ENCODE measurements around the gene TAAR9. TPM values are rescaled to one million over a fixed set of nuclear protein-coding genes. Genes with fewer than 3 reads are reported as not detected.

TAAR9 gene
- total RNA-seq, 1 donor from 2014 or later: not detected

GRCh38 chr6:132566404-132566803 is 28.3 kb downstream of the TAAR9 start:
- TF ChIP-seq EZH2phosphoT487 (IDR thresholded peaks at IDR 0.05) (no peak), EZH2 (IDR thresholded peaks at IDR 0.05) (no peak)
- TF ChIP-seq, protein P1, sequence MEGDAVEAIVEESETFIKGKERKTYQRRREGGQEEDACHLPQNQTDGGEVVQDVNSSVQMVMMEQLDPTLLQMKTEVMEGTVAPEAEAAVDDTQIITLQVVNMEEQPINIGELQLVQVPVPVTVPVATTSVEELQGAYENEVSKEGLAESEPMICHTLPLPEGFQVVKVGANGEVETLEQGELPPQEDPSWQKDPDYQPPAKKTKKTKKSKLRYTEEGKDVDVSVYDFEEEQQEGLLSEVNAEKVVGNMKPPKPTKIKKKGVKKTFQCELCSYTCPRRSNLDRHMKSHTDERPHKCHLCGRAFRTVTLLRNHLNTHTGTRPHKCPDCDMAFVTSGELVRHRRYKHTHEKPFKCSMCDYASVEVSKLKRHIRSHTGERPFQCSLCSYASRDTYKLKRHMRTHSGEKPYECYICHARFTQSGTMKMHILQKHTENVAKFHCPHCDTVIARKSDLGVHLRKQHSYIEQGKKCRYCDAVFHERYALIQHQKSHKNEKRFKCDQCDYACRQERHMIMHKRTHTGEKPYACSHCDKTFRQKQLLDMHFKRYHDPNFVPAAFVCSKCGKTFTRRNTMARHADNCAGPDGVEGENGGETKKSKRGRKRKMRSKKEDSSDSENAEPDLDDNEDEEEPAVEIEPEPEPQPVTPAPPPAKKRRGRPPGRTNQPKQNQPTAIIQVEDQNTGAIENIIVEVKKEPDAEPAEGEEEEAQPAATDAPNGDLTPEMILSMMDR (IDR thresholded peaks at IDR 0.05): no peak
- H3K9me3 ChIP-seq (ENCODE audit: low read depth): no peaks in the 10 kb centered on the region
- no peak for DNase-seq (ENCODE audit: low spot score)

DNA sequence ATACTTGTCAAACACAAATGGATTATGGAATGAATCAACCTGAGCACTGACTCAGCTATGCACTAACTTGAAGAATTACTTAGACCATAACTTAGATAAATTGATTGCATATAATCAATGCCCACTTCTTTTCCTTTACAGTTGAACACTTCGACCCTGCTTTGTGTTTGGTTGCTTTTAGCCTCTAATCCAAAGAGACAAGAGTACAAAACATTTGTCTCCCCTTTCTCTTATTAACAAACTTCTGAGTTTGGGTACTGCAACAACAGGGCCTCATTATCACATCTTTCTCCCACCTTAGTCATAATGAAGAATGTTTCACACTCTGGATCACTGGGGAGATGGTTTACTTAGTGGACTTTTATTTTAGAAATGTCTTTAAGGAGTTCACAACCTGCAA is 29.5 kb downstream of the TAAR9 start:
- Mint-ChIP-seq H3K4me1 (peaks cover 14% of the 10 kb centered on the region), H3K27ac (no peak overlapping the region), H3K9me3 (no peaks in the 10 kb centered on the region), H3K36me3 (no peaks in the 10 kb centered on the region), H3K4me3 (no peak overlapping the region), H3K27me3 (ENCODE audit: insufficient read depth, low read depth) (no peaks in the 10 kb centered on the region)
- Histone ChIP-seq H3K27ac (no peak overlapping the region), H3K4me2 (peak overlapping the region; percentile 29), H4K20me1 (ENCODE audit: low read depth) (no peaks in the 10 kb centered on the region), H3K36me3 (no peaks in the 10 kb centered on the region), H3K9me3 (ENCODE audit: low read depth) (no peaks in the 10 kb centered on the region), H2AFZ (replicated peaks) (peak overlapping the region; percentile 13), H3K27me3 (no peaks in the 10 kb centered on the region), H3K4me1 (peaks cover 27% of the 10 kb centered on the region), H3K79me2 (ENCODE audit: low read depth) (no peaks in the 10 kb centered on the region), H3K4me3 (no peak overlapping the region), H3K9ac (no peak overlapping the region), H3F3A (ENCODE audit: low read depth) (no peaks in the 10 kb centered on the region)
- DNase-seq (ENCODE audit: low spot score): peak; percentile 23
- TF ChIP-seq EZH2phosphoT487 (IDR thresholded peaks at IDR 0.05) (no peak), EZH2 (IDR thresholded peaks at IDR 0.05) (no peak)
- TF ChIP-seq, protein P1 (IDR thresholded peaks at IDR 0.05): no peak

More at GRCh38 chr6:132566404-132566803, 28.3 kb downstream of the TAAR9 start:
- no peak overlapping the region for H2AFZ ChIP-seq (replicated peaks)
- H3K27ac ChIP-seq: no peak overlapping the region
- no peaks in the 10 kb centered on the region for H3K36me3 ChIP-seq
- no peaks in the 10 kb centered on the region for H3K36me3 Mint-ChIP-seq
- H3K4me1 ChIP-seq: peaks cover 27% of the 10 kb centered on the region
- no peak overlapping the region for H3K4me3 ChIP-seq
- peaks cover 14% of the 10 kb centered on the region for H3K4me1 Mint-ChIP-seq
- H3K9ac ChIP-seq: no peak overlapping the region
- H3K27ac Mint-ChIP-seq: no peak overlapping the region
- H3K27me3 ChIP-seq: no peaks in the 10 kb centered on the region
- no peak overlapping the region for H3K4me2 ChIP-seq
- H3K27me3 Mint-ChIP-seq (ENCODE audit: insufficient read depth, low read depth): no peaks in the 10 kb centered on the region
- no peaks in the 10 kb centered on the region for H4K20me1 ChIP-seq (ENCODE audit: low read depth)
- no peaks in the 10 kb centered on the region for H3F3A ChIP-seq (ENCODE audit: low read depth)
- no peaks in the 10 kb centered on the region for H3K9me3 Mint-ChIP-seq
- H3K4me3 Mint-ChIP-seq: no peak overlapping the region
- H3K79me2 ChIP-seq (ENCODE audit: low read depth): no peaks in the 10 kb centered on the region

DNA sequence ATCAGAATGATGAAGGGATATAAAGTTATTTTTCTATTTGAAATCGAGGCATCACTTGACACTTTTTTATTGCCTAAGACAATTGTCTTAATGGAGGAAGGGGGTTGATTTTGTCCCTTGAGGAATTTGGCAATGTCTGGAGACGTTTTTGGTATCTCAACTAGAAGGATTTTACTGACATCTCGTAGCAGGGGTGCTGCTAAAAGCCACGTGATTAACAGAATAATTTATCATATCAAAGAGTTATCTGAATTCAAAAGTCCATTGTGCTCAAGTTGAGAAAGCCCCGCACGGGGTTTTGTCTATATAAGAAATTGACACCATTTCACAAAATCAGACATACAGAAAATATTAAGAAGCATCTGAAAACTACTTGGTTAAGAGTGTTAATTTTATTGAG is 30.5 kb downstream of the TAAR9 start:
- no peaks in the 10 kb centered on the region for H4K20me1 ChIP-seq (ENCODE audit: low read depth)
- DNase-seq (ENCODE audit: low spot score): no peak
- H3K4me3 ChIP-seq: no peak overlapping the region
- H3K9ac ChIP-seq: no peak overlapping the region
- no peaks in the 10 kb centered on the region for H3K9me3 ChIP-seq (ENCODE audit: low read depth)
- TF ChIP-seq, protein P1 (IDR thresholded peaks at IDR 0.05): no peak
- TF ChIP-seq EZH2 (IDR thresholded peaks at IDR 0.05) (no peak), EZH2phosphoT487 (IDR thresholded peaks at IDR 0.05) (no peak)
- H3K79me2 ChIP-seq (ENCODE audit: low read depth): no peaks in the 10 kb centered on the region
- no peaks in the 10 kb centered on the region for H3K27me3 Mint-ChIP-seq (ENCODE audit: insufficient read depth, low read depth)
- H3K27ac Mint-ChIP-seq: no peak overlapping the region
- H3K4me1 ChIP-seq: peaks cover 27% of the 10 kb centered on the region
- H3K36me3 Mint-ChIP-seq: no peaks in the 10 kb centered on the region
- no peaks in the 10 kb centered on the region for H3F3A ChIP-seq (ENCODE audit: low read depth)
- no peaks in the 10 kb centered on the region for H3K9me3 Mint-ChIP-seq
- H3K36me3 ChIP-seq: no peaks in the 10 kb centered on the region
- no peak overlapping the region for H3K4me2 ChIP-seq
- H3K27ac ChIP-seq: no peak overlapping the region
- H3K4me3 Mint-ChIP-seq: no peak overlapping the region
- no peak overlapping the region for H2AFZ ChIP-seq (replicated peaks)
- H3K27me3 ChIP-seq: no peaks in the 10 kb centered on the region
- H3K4me1 Mint-ChIP-seq: peaks cover 14% of the 10 kb centered on the region

All from neural progenitor cell (in vitro differentiated cells).